BLaER1 (cell line): ENCODE results near the gene CCDC82.

Source experiments
- H3K27ac ChIP-seq: shearing (Covaris generic); formaldehyde crosslinking; 2 replicates; pipeline ENCODE4 v1.8.1; 2022
- H3K27me3 ChIP-seq: shearing (Covaris generic); formaldehyde crosslinking; 2 replicates; pipeline ENCODE4 v1.8.1; 2022
- H3K36me3 ChIP-seq: shearing (Covaris generic); formaldehyde crosslinking; 2 replicates; pipeline ENCODE4 v1.8.1; 2022
- H3K4me1 ChIP-seq: shearing (Covaris generic); formaldehyde crosslinking; 2 replicates; pipeline ENCODE4 v1.8.1; 2022
- H3K4me2 ChIP-seq: shearing (Covaris generic); formaldehyde crosslinking; 2 replicates; pipeline ENCODE4 v1.8.1; 2022
- H3K4me3 ChIP-seq: shearing (Covaris generic); formaldehyde crosslinking; 2 replicates; pipeline ENCODE4 v1.8.1; 2022
- H3K9ac ChIP-seq: shearing (Covaris generic); formaldehyde crosslinking; 2 replicates; pipeline ENCODE4 v1.8.1; 2022
- H3K9me3 ChIP-seq: shearing (Covaris generic); formaldehyde crosslinking; 2 replicates; pipeline ENCODE4 v1.8.1; 2022
- H4K20me1 ChIP-seq: shearing (Covaris generic); formaldehyde crosslinking; 2 replicates; pipeline ENCODE4 v1.8.1; 2022
- Cebpa-rat ChIP-seq: shearing (Covaris generic); IDR thresholded peaks from 2 replicates; pipeline ENCODE4 v1.8.1; 2022

Gene CCDC82

GRCh38 chr11:96394773-96395172, 5.1 kb upstream of the CCDC82 start:
- peaks cover 23% of the 10 kb centered on the region for H3K4me1 ChIP-seq
- no peak overlapping the region for H3K4me2 ChIP-seq
- no peak overlapping the region for H3K27ac ChIP-seq
- no peak for TF ChIP-seq Cebpa-rat
- H3K27me3 ChIP-seq, result no peaks in the 10 kb centered on the region
- no peak overlapping the region for H3K4me3 ChIP-seq
- no peaks in the 10 kb centered on the region; the same call in 1 of the 2 replicates for H4K20me1 ChIP-seq
- no peaks in the 10 kb centered on the region for H3K9me3 ChIP-seq
- H3K36me3 ChIP-seq, result no peaks in the 10 kb centered on the region
- no peak overlapping the region for H3K9ac ChIP-seq

GRCh38 chr11:96393753-96394348, 4.1 kb upstream of the CCDC82 start:
- Histone ChIP-seq H3K27ac (no peak overlapping the region), H3K9me3 (no peaks in the 10 kb centered on the region), H3K4me1 (peaks cover 25% of the 10 kb centered on the region), H3K9ac (no peak overlapping the region), H3K4me3 (no peak overlapping the region), H3K36me3 (no peaks in the 10 kb centered on the region), H3K4me2 (no peak overlapping the region), H4K20me1 (no peaks in the 10 kb centered on the region; the same call in 1 of the 2 replicates), H3K27me3 (no peaks in the 10 kb centered on the region)
- no peak for TF ChIP-seq Cebpa-rat

- Histone ChIP-seq H3K4me2 (0 out of 2 replicates have a peak overlapping the region, but pooled peaks have one; percentile 87), H4K20me1 (no peaks in the 10 kb centered on the region; the same call in 1 of the 2 replicates), H3K4me1 (peaks cover 34% of the 10 kb centered on the region), H3K9ac (no peak overlapping the region), H3K4me3 (no peak overlapping the region), H3K27me3 (no peaks in the 10 kb centered on the region), H3K36me3 (no peaks in the 10 kb centered on the region), H3K27ac (no peak overlapping the region), H3K9me3 (no peaks in the 10 kb centered on the region)
- TF ChIP-seq Cebpa-rat, result no peak
These were observed 2.1 kb upstream of the CCDC82 start for GRCh38 chr11:96391698-96392307.

- H3K9ac ChIP-seq, result peak overlapping the region; percentile 82
- H3K4me3 ChIP-seq, result peak overlapping the region; percentile 92
- no peaks in the 10 kb centered on the region for H3K36me3 ChIP-seq
- H4K20me1 ChIP-seq, result no peaks in the 10 kb centered on the region; the same call in 1 of the 2 replicates
- peaks cover 28% of the 10 kb centered on the region for H3K4me1 ChIP-seq
- no peaks in the 10 kb centered on the region for H3K9me3 ChIP-seq
- H3K27ac ChIP-seq, result peak overlapping the region; percentile 82
- H3K4me2 ChIP-seq, result peak overlapping the region; percentile 87
- H3K27me3 ChIP-seq, result no peaks in the 10 kb centered on the region
- no peak for TF ChIP-seq Cebpa-rat
These were observed 728 bp upstream of the CCDC82 start for GRCh38 chr11:96390488-96390792.

GRCh38 chr11:96388891-96389719, 607 bp downstream of the CCDC82 start:
- H3K27ac ChIP-seq, result peak overlapping the region; percentile 82

GRCh38 chr11:96385187-96385586, 4.5 kb downstream of the CCDC82 start:
- Histone ChIP-seq H3K4me3 (no peak overlapping the region), H3K4me1 (peaks cover 14% of the 10 kb centered on the region), H4K20me1 (no peaks in the 10 kb centered on the region), H3K4me2 (no peak overlapping the region), H3K27me3 (no peaks in the 10 kb centered on the region), H3K9ac (no peak overlapping the region), H3K9me3 (no peaks in the 10 kb centered on the region), H3K27ac (no peak overlapping the region), H3K36me3 (peaks cover 29% of the 10 kb centered on the region)
- no peak for TF ChIP-seq Cebpa-rat

More at GRCh38 chr11:96388891-96389719, 607 bp downstream of the CCDC82 start:
- TF ChIP-seq Cebpa-rat, result no peak
- Histone ChIP-seq H3K27me3 (no peaks in the 10 kb centered on the region), H3K9ac (peak overlapping the region; percentile 82), H3K9me3 (no peaks in the 10 kb centered on the region), H3K4me1 (peaks cover 28% of the 10 kb centered on the region), H4K20me1 (no peaks in the 10 kb centered on the region; the same call in 1 of the 2 replicates), H3K36me3 (peaks cover 4% of the 10 kb centered on the region; the same call in 1 of the 2 replicates), H3K4me3 (peak overlapping the region; percentile 92), H3K4me2 (peak overlapping the region; percentile 82)

- Histone ChIP-seq H3K4me1 (peaks cover 14% of the 10 kb centered on the region), H4K20me1 (no peaks in the 10 kb centered on the region), H3K9ac (no peak overlapping the region), H3K36me3 (peaks cover 39% of the 10 kb centered on the region), H3K9me3 (no peaks in the 10 kb centered on the region), H3K27ac (no peak overlapping the region), H3K4me2 (no peak overlapping the region), H3K27me3 (no peaks in the 10 kb centered on the region), H3K4me3 (no peak overlapping the region)
- TF ChIP-seq Cebpa-rat, result no peak
These were observed 5.6 kb downstream of the CCDC82 start for GRCh38 chr11:96384156-96384555.

- Histone ChIP-seq H3K4me2 (no peak overlapping the region), H3K4me1 (no peaks in the 10 kb centered on the region), H3K27me3 (no peaks in the 10 kb centered on the region), H3K9me3 (no peaks in the 10 kb centered on the region), H3K4me3 (no peak overlapping the region), H4K20me1 (no peaks in the 10 kb centered on the region), H3K36me3 (peaks cover 26% of the 10 kb centered on the region), H3K27ac (no peak overlapping the region), H3K9ac (no peak overlapping the region)
- TF ChIP-seq Cebpa-rat, result no peak
These were observed 12.9 kb downstream of the CCDC82 start for GRCh38 chr11:96376796-96377195.

GRCh38 chr11:96373826-96374225, 15.9 kb downstream of the CCDC82 start:
- TF ChIP-seq Cebpa-rat, result no peak
- H3K4me1 ChIP-seq, result no peaks in the 10 kb centered on the region
- H3K4me2 ChIP-seq, result no peak overlapping the region
- no peak overlapping the region for H3K4me3 ChIP-seq
- no peaks in the 10 kb centered on the region for H4K20me1 ChIP-seq
- H3K27ac ChIP-seq, result no peak overlapping the region
- no peaks in the 10 kb centered on the region for H3K27me3 ChIP-seq
- H3K9me3 ChIP-seq, result peaks cover 9% of the 10 kb centered on the region
- H3K9ac ChIP-seq, result no peak overlapping the region
- H3K36me3 ChIP-seq, result peaks cover 23% of the 10 kb centered on the region

- Histone ChIP-seq H3K4me1 (no peaks in the 10 kb centered on the region), H3K36me3 (peaks cover 62% of the 10 kb centered on the region), H4K20me1 (no peaks in the 10 kb centered on the region), H3K9ac (no peak overlapping the region), H3K9me3 (peaks cover 20% of the 10 kb centered on the region), H3K27me3 (no peaks in the 10 kb centered on the region), H3K4me2 (no peak overlapping the region), H3K27ac (no peak overlapping the region), H3K4me3 (no peak overlapping the region)
- no peak for TF ChIP-seq Cebpa-rat
These were observed 22.4 kb downstream of the CCDC82 start for GRCh38 chr11:96367342-96367741.
